ENCODE results near the gene HSD17B14. TPM values are rescaled to one million over a fixed set of nuclear protein-coding genes. Genes with fewer than 3 reads are reported as not detected.

Gene HSD17B14
- total and polyA plus RNA-seq, 4 donors: 3.7 to 12.6 (median 8.1) TPM

GRCh38 chr19:48822514-48822913, 13.8 kb downstream of the HSD17B14 start:
- no peak overlapping the region for H3K27ac ChIP-seq (ENCODE audit: low read depth in 1 of 2, low read length in 2 of 2)
- WGBS: 98% methylated on average over 2 of the region's 2 CpGs
- no peak for DNase-seq (ENCODE audit: low spot score)
- peaks cover 0 to 11% (median 4%) of the 10 kb centered on the region in 4 donors for H3K36me3 ChIP-seq (ENCODE audit: control insufficient read depth in 4 of 4, insufficient read depth in 3 of 4, low read depth in 1 of 4, low read length in 3 of 4)
- TF ChIP-seq RAD21 (IDR thresholded peaks at IDR 0.05) (no peak), GABPA (IDR thresholded peaks at IDR 0.05 in 1 of 2, conservative IDR thresholded peaks at IDR 0.05 in 1 of 2) (no peak), YY1 (IDR thresholded peaks at IDR 0.05) (no peak), CTCF (IDR thresholded peaks at IDR 0.05; ENCODE audit: low read depth, low read length, missing input control) (no peak), HNF4G (IDR thresholded peaks at IDR 0.05) (no peak), NR2F2 (IDR thresholded peaks at IDR 0.05) (no peak), SP1 (IDR thresholded peaks at IDR 0.05) (no peak), FOXA1 (IDR thresholded peaks at IDR 0.05) (no peak), FOXA2 (IDR thresholded peaks at IDR 0.05) (no peak), JUND (IDR thresholded peaks at IDR 0.05) (no peak)
- TF ChIP-seq, protein P1, sequence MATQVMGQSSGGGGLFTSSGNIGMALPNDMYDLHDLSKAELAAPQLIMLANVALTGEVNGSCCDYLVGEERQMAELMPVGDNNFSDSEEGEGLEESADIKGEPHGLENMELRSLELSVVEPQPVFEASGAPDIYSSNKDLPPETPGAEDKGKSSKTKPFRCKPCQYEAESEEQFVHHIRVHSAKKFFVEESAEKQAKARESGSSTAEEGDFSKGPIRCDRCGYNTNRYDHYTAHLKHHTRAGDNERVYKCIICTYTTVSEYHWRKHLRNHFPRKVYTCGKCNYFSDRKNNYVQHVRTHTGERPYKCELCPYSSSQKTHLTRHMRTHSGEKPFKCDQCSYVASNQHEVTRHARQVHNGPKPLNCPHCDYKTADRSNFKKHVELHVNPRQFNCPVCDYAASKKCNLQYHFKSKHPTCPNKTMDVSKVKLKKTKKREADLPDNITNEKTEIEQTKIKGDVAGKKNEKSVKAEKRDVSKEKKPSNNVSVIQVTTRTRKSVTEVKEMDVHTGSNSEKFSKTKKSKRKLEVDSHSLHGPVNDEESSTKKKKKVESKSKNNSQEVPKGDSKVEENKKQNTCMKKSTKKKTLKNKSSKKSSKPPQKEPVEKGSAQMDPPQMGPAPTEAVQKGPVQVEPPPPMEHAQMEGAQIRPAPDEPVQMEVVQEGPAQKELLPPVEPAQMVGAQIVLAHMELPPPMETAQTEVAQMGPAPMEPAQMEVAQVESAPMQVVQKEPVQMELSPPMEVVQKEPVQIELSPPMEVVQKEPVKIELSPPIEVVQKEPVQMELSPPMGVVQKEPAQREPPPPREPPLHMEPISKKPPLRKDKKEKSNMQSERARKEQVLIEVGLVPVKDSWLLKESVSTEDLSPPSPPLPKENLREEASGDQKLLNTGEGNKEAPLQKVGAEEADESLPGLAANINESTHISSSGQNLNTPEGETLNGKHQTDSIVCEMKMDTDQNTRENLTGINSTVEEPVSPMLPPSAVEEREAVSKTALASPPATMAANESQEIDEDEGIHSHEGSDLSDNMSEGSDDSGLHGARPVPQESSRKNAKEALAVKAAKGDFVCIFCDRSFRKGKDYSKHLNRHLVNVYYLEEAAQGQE (IDR thresholded peaks at IDR 0.05): no peak
- H3K9ac ChIP-seq (ENCODE audit: low read depth in 1 of 2, low read length in 2 of 2): no peak overlapping the region
- no peaks in the 10 kb centered on the region for H3K27me3 ChIP-seq (ENCODE audit: control insufficient read depth in 4 of 4, insufficient read depth in 4 of 4, low read length in 3 of 4)
- H3K9me3 ChIP-seq (ENCODE audit: control insufficient read depth in 4 of 4, low read length in 3 of 4): no peaks in the 10 kb centered on the region
- no peak overlapping the region for H3K4me3 ChIP-seq (ENCODE audit: low read depth in 1 of 3, low read length in 3 of 3)
- H3K4me1 ChIP-seq (ENCODE audit: control insufficient read depth in 4 of 4, insufficient read depth in 4 of 4, low read length in 3 of 4): peaks cover 7 to 35% (median 27%) of the 10 kb centered on the region in 4 donors

GRCh38 chr19:48821633-48822032, 14.7 kb downstream of the HSD17B14 start:
- Histone ChIP-seq H3K36me3 (ENCODE audit: control insufficient read depth in 4 of 4, insufficient read depth in 3 of 4, low read depth in 1 of 4, low read length in 3 of 4) (peaks cover 0 to 11% (median 4%) of the 10 kb centered on the region in 4 donors), H3K4me3 (ENCODE audit: low read depth in 1 of 3, low read length in 3 of 3) (no peak overlapping the region), H3K27ac (ENCODE audit: low read depth in 1 of 2, low read length in 2 of 2) (no peak overlapping the region), H3K27me3 (ENCODE audit: control insufficient read depth in 4 of 4, insufficient read depth in 4 of 4, low read length in 3 of 4) (no peaks in the 10 kb centered on the region), H3K9me3 (ENCODE audit: control insufficient read depth in 4 of 4, low read length in 3 of 4) (no peaks in the 10 kb centered on the region), H3K9ac (ENCODE audit: low read depth in 1 of 2, low read length in 2 of 2) (no peak overlapping the region), H3K4me1 (ENCODE audit: control insufficient read depth in 4 of 4, insufficient read depth in 4 of 4, low read length in 3 of 4) (peaks cover 5 to 28% (median 21%) of the 10 kb centered on the region in 4 donors)
- TF ChIP-seq, protein P1 (IDR thresholded peaks at IDR 0.05): no peak
- TF ChIP-seq HNF4G (IDR thresholded peaks at IDR 0.05): no peak
- TF ChIP-seq YY1 (IDR thresholded peaks at IDR 0.05): no peak
- TF ChIP-seq HNF4A (conservative IDR thresholded peaks at IDR 0.05): no peak
- no peak for DNase-seq (ENCODE audit: low spot score)
- 92% methylated on average over 5 of the region's 5 CpGs for WGBS
